ENCODE results near the gene NUF2.
"Not testable (repeated sequence)": the region's sequence is repeated elsewhere in the genome, so short reads cannot be mapped to it uniquely, and the experiment has no call there.

Gene NUF2

GRCh38 chr1:163321311-163322305 is at the start of gene NUF2:
TSS of gene NUF2 (plus strand) at chr1:163321954. CDS start at chr1:163326052, 4,098 bp downstream.
- no peaks in the 10 kb centered on the region for H3K9me3 ChIP-seq (ENCODE audit: low read length)
- H3K4me3 ChIP-seq (ENCODE audit: low read length) = peak within 1 kb of the TSS; percentile 83
- no peaks in the 10 kb centered on the region for H3K27me3 ChIP-seq (ENCODE audit: insufficient read depth, low read length)
- peaks cover 14% of the 10 kb centered on the region for H3K36me3 ChIP-seq (ENCODE audit: insufficient read depth, low read length)
- peaks cover 15% of the 10 kb centered on the region for H3K4me1 ChIP-seq (ENCODE audit: insufficient read depth, low read length)
- peak within 1 kb of the TSS; percentile 93 for H2AFZ ChIP-seq (ENCODE audit: low read depth, low read length)

GRCh38 chr1:163273766-163274441 is 47.9 kb upstream of the NUF2 start:
- no peak overlapping the region for H2AFZ ChIP-seq (ENCODE audit: low read depth, low read length)
- H3K9me3 ChIP-seq (ENCODE audit: low read length) = no peaks in the 10 kb centered on the region

GRCh38 chr1:163275222-163275621 is 46.5 kb upstream of the NUF2 start:
- Histone ChIP-seq H3K4me3 (ENCODE audit: low read length) (no peak overlapping the region), H3K36me3 (ENCODE audit: insufficient read depth, low read length) (no peaks in the 10 kb centered on the region), H2AFZ (ENCODE audit: low read depth, low read length) (no peak overlapping the region), H3K9me3 (ENCODE audit: low read length) (no peaks in the 10 kb centered on the region), H3K27me3 (ENCODE audit: insufficient read depth, low read length) (no peaks in the 10 kb centered on the region), H3K4me1 (ENCODE audit: insufficient read depth, low read length) (no peaks in the 10 kb centered on the region)

More at GRCh38 chr1:163273766-163274441, 47.9 kb upstream of the NUF2 start:
- no peaks in the 10 kb centered on the region for H3K4me1 ChIP-seq (ENCODE audit: insufficient read depth, low read length)
- no peaks in the 10 kb centered on the region for H3K36me3 ChIP-seq (ENCODE audit: insufficient read depth, low read length)
- no peak overlapping the region for H3K4me3 ChIP-seq (ENCODE audit: low read length)
- H3K27me3 ChIP-seq (ENCODE audit: insufficient read depth, low read length) = no peaks in the 10 kb centered on the region

- no peaks in the 10 kb centered on the region for H3K9me3 ChIP-seq (ENCODE audit: low read length)
- H3K4me3 ChIP-seq (ENCODE audit: low read length) = no peak overlapping the region
- H2AFZ ChIP-seq (ENCODE audit: low read depth, low read length) = no peak overlapping the region
- no peaks in the 10 kb centered on the region for H3K27me3 ChIP-seq (ENCODE audit: insufficient read depth, low read length)
- no peaks in the 10 kb centered on the region for H3K36me3 ChIP-seq (ENCODE audit: insufficient read depth, low read length)
- no peaks in the 10 kb centered on the region for H3K4me1 ChIP-seq (ENCODE audit: insufficient read depth, low read length)
Observed at GRCh38 chr1:163278602-163279001, 43.2 kb upstream of the NUF2 start.

GRCh38 chr1:163284867-163285266 is 36.9 kb upstream of the NUF2 start:
- not testable (repeated sequence) for H3K27me3 ChIP-seq (ENCODE audit: insufficient read depth, low read length); H3K9me3 ChIP-seq (ENCODE audit: low read length); H2AFZ ChIP-seq (ENCODE audit: low read depth, low read length); H3K36me3 ChIP-seq (ENCODE audit: insufficient read depth, low read length); H3K4me1 ChIP-seq (ENCODE audit: insufficient read depth, low read length); H3K4me3 ChIP-seq (ENCODE audit: low read length)

- no peaks in the 10 kb centered on the region for H3K27me3 ChIP-seq (ENCODE audit: insufficient read depth, low read length)
- H3K4me1 ChIP-seq (ENCODE audit: insufficient read depth, low read length) = no peaks in the 10 kb centered on the region
- H3K36me3 ChIP-seq (ENCODE audit: insufficient read depth, low read length) = no peaks in the 10 kb centered on the region
- no peaks in the 10 kb centered on the region for H3K9me3 ChIP-seq (ENCODE audit: low read length)
- H3K4me3 ChIP-seq (ENCODE audit: low read length) = no peak overlapping the region
- no peak overlapping the region for H2AFZ ChIP-seq (ENCODE audit: low read depth, low read length)
Observed at GRCh38 chr1:163290025-163290640, 31.6 kb upstream of the NUF2 start.

GRCh38 chr1:163291461-163291860 is 30.3 kb upstream of the NUF2 start:
- Histone ChIP-seq H3K4me3 (ENCODE audit: low read length) (no peak overlapping the region), H3K36me3 (ENCODE audit: insufficient read depth, low read length) (no peaks in the 10 kb centered on the region), H3K4me1 (ENCODE audit: insufficient read depth, low read length) (no peaks in the 10 kb centered on the region), H3K9me3 (ENCODE audit: low read length) (no peaks in the 10 kb centered on the region), H2AFZ (ENCODE audit: low read depth, low read length) (no peak overlapping the region), H3K27me3 (ENCODE audit: insufficient read depth, low read length) (no peaks in the 10 kb centered on the region)

- not testable (repeated sequence) for H3K27me3 ChIP-seq (ENCODE audit: insufficient read depth, low read length); H3K9me3 ChIP-seq (ENCODE audit: low read length); H2AFZ ChIP-seq (ENCODE audit: low read depth, low read length); H3K4me1 ChIP-seq (ENCODE audit: insufficient read depth, low read length); H3K4me3 ChIP-seq (ENCODE audit: low read length); H3K36me3 ChIP-seq (ENCODE audit: insufficient read depth, low read length)
Observed at GRCh38 chr1:163292153-163292552, 29.6 kb upstream of the NUF2 start.

- H3K4me3 ChIP-seq (ENCODE audit: low read length); H2AFZ ChIP-seq (ENCODE audit: low read depth, low read length); H3K4me1 ChIP-seq (ENCODE audit: insufficient read depth, low read length); H3K9me3 ChIP-seq (ENCODE audit: low read length); H3K27me3 ChIP-seq (ENCODE audit: insufficient read depth, low read length); H3K36me3 ChIP-seq (ENCODE audit: insufficient read depth, low read length): not testable (repeated sequence)
Observed at GRCh38 chr1:163293497-163293896, 28.3 kb upstream of the NUF2 start.

GRCh38 chr1:163295949-163296348 is 25.8 kb upstream of the NUF2 start:
- no peaks in the 10 kb centered on the region for H3K27me3 ChIP-seq (ENCODE audit: insufficient read depth, low read length)
- no peaks in the 10 kb centered on the region for H3K9me3 ChIP-seq (ENCODE audit: low read length)
- H3K4me1 ChIP-seq (ENCODE audit: insufficient read depth, low read length) = no peaks in the 10 kb centered on the region
- no peak overlapping the region for H2AFZ ChIP-seq (ENCODE audit: low read depth, low read length)
- no peak overlapping the region for H3K4me3 ChIP-seq (ENCODE audit: low read length)
- peaks cover 8% of the 10 kb centered on the region for H3K36me3 ChIP-seq (ENCODE audit: insufficient read depth, low read length)

- Histone ChIP-seq H3K27me3 (ENCODE audit: insufficient read depth, low read length) (no peaks in the 10 kb centered on the region), H3K9me3 (ENCODE audit: low read length) (no peaks in the 10 kb centered on the region), H3K4me3 (ENCODE audit: low read length) (no peak overlapping the region), H3K36me3 (ENCODE audit: insufficient read depth, low read length) (peaks cover 8% of the 10 kb centered on the region), H3K4me1 (ENCODE audit: insufficient read depth, low read length) (no peaks in the 10 kb centered on the region), H2AFZ (ENCODE audit: low read depth, low read length) (no peak overlapping the region)
Observed at GRCh38 chr1:163296504-163297263, 25.1 kb upstream of the NUF2 start.

- H3K4me3 ChIP-seq (ENCODE audit: low read length) = no peak overlapping the region
- H2AFZ ChIP-seq (ENCODE audit: low read depth, low read length) = no peak overlapping the region
- no peaks in the 10 kb centered on the region for H3K4me1 ChIP-seq (ENCODE audit: insufficient read depth, low read length)
- H3K36me3 ChIP-seq (ENCODE audit: insufficient read depth, low read length) = peaks cover 16% of the 10 kb centered on the region
- no peaks in the 10 kb centered on the region for H3K27me3 ChIP-seq (ENCODE audit: insufficient read depth, low read length)
- no peaks in the 10 kb centered on the region for H3K9me3 ChIP-seq (ENCODE audit: low read length)
Observed at GRCh38 chr1:163298365-163298764, 23.4 kb upstream of the NUF2 start.
